GM12872 (cell line): Measurements from ENCODE around the gene MIA.

Source experiments
- TF ChIP-seq, protein P1 (sequence below): IDR thresholded peaks from 3 replicates; pipeline ENCODE4 v1.5.1; 2011; ENCODE audit warnings: low read depth, mild to moderate bottlenecking, low read length, moderate library complexity; ENCODE audit not compliant: insufficient read depth

MIA gene

GRCh38 chr19:40800339-40800996, 25.1 kb downstream of the MIA start:
- TF ChIP-seq, protein P1, sequence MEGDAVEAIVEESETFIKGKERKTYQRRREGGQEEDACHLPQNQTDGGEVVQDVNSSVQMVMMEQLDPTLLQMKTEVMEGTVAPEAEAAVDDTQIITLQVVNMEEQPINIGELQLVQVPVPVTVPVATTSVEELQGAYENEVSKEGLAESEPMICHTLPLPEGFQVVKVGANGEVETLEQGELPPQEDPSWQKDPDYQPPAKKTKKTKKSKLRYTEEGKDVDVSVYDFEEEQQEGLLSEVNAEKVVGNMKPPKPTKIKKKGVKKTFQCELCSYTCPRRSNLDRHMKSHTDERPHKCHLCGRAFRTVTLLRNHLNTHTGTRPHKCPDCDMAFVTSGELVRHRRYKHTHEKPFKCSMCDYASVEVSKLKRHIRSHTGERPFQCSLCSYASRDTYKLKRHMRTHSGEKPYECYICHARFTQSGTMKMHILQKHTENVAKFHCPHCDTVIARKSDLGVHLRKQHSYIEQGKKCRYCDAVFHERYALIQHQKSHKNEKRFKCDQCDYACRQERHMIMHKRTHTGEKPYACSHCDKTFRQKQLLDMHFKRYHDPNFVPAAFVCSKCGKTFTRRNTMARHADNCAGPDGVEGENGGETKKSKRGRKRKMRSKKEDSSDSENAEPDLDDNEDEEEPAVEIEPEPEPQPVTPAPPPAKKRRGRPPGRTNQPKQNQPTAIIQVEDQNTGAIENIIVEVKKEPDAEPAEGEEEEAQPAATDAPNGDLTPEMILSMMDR, result no peak

DNA sequence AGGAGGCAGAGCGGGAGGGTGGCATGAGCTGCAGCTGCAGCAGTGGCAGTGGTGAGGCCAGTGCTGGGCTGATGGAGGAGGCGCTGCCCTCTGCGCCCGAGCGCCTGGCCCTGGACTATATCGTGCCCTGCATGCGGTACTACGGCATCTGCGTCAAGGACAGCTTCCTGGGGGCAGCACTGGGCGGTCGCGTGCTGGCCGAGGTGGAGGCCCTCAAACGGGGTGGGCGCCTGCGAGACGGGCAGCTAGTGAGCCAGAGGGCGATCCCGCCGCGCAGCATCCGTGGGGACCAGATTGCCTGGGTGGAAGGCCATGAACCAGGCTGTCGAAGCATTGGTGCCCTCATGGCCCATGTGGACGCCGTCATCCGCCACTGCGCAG, 25.7 kb downstream of the MIA start:
- TF ChIP-seq, protein P1, result no peak

- TF ChIP-seq, protein P1, result no peak
Measured at GRCh38 chr19:40801426-40802299, 26.3 kb downstream of the MIA start.

GRCh38 chr19:40802300-40803169, 27.2 kb downstream of the MIA start:
- TF ChIP-seq, protein P1, result no peak

DNA sequence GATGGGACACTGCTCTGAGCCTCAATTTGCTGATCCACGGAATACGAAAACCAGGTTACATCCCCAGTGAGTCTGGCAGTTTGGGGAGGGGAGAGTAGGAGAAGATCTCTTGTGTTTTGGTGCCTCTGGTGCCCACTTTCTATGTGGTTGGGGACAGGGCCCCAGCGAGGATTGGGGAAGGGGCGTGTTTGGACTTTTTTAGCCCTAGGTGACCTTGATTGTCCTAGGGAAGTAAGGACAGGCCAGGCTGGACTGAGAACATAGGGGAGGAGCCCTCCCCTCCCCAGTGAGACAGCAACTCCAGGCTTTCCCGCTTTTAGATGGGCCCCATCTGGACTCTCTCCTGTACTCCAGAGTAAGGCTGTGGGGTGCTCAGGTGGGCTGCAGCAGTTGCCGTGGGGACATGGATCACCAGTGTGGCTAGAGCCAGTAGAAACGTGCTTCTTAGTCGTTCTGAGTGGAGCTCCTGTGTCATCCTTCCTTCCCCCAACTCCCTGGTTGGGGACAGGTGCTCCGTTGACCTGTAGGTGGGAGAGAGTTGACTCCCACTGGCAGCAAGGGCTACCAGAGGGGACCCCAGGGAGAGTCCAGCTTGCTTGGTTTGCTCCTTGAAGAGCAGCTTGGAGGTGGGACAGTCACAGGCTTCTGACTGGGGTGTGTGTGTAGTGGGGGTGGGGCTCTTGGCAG, 28.0 kb downstream of the MIA start:
- TF ChIP-seq, protein P1, result no peak

DNA sequence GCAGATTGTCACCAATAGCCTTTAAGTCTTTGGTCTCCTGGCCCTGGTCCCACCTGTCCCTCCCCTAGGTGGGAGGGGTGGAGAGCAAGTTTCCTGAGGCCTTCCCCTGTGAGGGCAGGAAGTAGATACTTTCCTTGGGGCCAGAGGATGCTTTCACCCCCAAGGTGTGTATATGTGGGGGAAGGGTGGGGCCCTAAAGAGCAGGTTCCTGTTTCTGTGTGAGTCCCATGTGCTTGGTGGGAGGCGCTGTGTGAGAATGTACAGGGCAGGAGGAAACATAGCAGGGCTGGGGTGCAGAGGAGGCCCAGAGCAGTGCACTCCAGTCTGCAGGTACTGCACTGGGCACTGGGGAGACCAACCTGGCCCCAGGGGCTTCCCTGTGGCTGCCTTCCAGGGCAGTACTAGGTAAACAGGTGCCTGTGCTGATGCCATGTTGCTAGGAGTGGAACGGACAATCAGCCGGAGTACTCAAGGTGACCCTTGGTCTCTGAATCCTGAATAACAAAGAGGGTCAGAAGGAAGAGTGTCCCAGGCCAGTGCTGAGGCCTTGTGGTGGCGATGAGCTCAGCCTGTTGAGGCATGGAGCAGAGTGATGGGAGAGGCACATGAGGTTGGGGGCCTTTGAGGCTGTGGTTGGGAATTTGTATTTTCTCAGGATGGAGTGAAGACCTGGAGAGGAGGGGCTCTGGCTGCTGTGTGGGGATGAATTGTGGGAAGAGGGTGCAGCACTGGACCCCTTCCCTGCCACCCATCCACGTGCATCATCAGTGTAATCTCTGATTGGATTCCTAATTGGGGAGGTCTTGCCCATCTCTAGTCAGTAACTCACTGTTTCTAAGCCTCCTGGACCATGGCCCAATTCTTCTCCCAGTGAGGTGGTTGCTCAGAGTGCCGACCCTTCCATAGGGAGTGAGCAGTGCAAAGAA, 28.8 kb downstream of the MIA start:
- TF ChIP-seq, protein P1, result no peak
